SK-N-SH treated with all-trans-retinoic acid at 6 μM for 48 hours (cell line): ENCODE data around the gene PRKACB.

Source experiments
- ATAC-seq: fragments of 200-7000 bp; cut with Tn5 transposase; 3 replicates; pipeline ENCODE4 v1.9.1; 2020; ENCODE audit warnings: mild to moderate bottlenecking, moderate library complexity
- ARNTL ChIP-seq: fragments of 450-650 bp; formaldehyde crosslinking; IDR thresholded peaks from 2 replicates; pipeline ENCODE4 v1.5.0; 2020; ENCODE audit warnings: low read depth, mild to moderate bottlenecking, moderate library complexity, borderline replicate concordance
- BACH2 ChIP-seq: fragments of 250-450 bp; sonication (Bioruptor Pico); IDR thresholded peaks from 2 replicates; pipeline ENCODE4 v1.9.0; 2021; ENCODE audit warnings: mild to moderate bottlenecking, borderline replicate concordance
- CREB5 ChIP-seq: fragments of 250-450 bp; sonication (Bioruptor Pico); IDR thresholded peaks from 2 replicates; pipeline ENCODE4 v1.5.1; 2020; ENCODE audit warnings: low read depth, mild to moderate bottlenecking, moderate library complexity
- CSDC2 ChIP-seq: fragments of 250-450 bp; sonication (Bioruptor Pico); IDR thresholded peaks from 2 replicates; pipeline ENCODE4 v1.5.0; 2020; ENCODE audit warnings: mild to moderate bottlenecking, moderate library complexity
- CSRNP3 ChIP-seq: fragments of 250-450 bp; sonication (Bioruptor Pico); IDR thresholded peaks from 2 replicates; pipeline ENCODE4 v1.5.1; 2021; ENCODE audit warnings: mild to moderate bottlenecking, moderate library complexity
- ESRRG ChIP-seq: fragments of 250-450 bp; sonication (Bioruptor Pico); IDR thresholded peaks from 2 replicates; pipeline ENCODE4 v1.6.1; 2021; ENCODE audit warnings: mild to moderate bottlenecking
- GLIS3 ChIP-seq: fragments of 250-450 bp; sonication (Bioruptor Pico); IDR thresholded peaks from 2 replicates; pipeline ENCODE4 v1.5.0; 2020; ENCODE audit warnings: mild to moderate bottlenecking, moderate library complexity
- ISL1 ChIP-seq: fragments of 250-450 bp; sonication (Bioruptor Pico); IDR thresholded peaks from 2 replicates; pipeline ENCODE4 v2.1.2; 2022; ENCODE audit warnings: mild to moderate bottlenecking, moderate library complexity
- OSR1 ChIP-seq: fragments of 250-450 bp; sonication (Bioruptor Pico); IDR thresholded peaks from 2 replicates; pipeline ENCODE4 v1.8.0; 2022; ENCODE audit warnings: moderate library complexity, mild to moderate bottlenecking, inconsistent platforms
- PATZ1 ChIP-seq: fragments of 250-450 bp; sonication (Bioruptor Pico); IDR thresholded peaks from 2 replicates; pipeline ENCODE4 v1.8.0; 2020; ENCODE audit warnings: mild to moderate bottlenecking, moderate library complexity, borderline replicate concordance
- PPARA ChIP-seq: fragments of 250-450 bp; sonication (Bioruptor Pico); IDR thresholded peaks from 2 replicates; pipeline ENCODE4 v1.5.0; 2020; ENCODE audit warnings: mild to moderate bottlenecking, borderline replicate concordance
- RARB ChIP-seq: fragments of 250-450 bp; sonication (Bioruptor Pico); IDR thresholded peaks from 2 replicates; pipeline ENCODE4 v1.8.0; 2021; ENCODE audit warnings: mild to moderate bottlenecking, moderate library complexity
- TCF4 ChIP-seq: fragments of 250-450 bp; sonication (Bioruptor Pico); IDR thresholded peaks from 2 replicates; pipeline ENCODE4 v1.8.0; 2021; ENCODE audit warnings: mild to moderate bottlenecking, moderate library complexity, borderline replicate concordance
- TOX ChIP-seq: fragments of 250-450 bp; sonication (Bioruptor Pico); IDR thresholded peaks from 2 replicates; pipeline ENCODE4 v1.8.0; 2021; ENCODE audit warnings: mild to moderate bottlenecking, moderate library complexity, borderline replicate concordance
- TSHZ2 ChIP-seq: fragments of 250-450 bp; sonication (Bioruptor Pico); IDR thresholded peaks from 2 replicates; pipeline ENCODE4 v1.5.0; 2020; ENCODE audit warnings: mild to moderate bottlenecking, moderate library complexity
- ZC3H10 ChIP-seq: fragments of 250-450 bp; sonication (Bioruptor Pico); IDR thresholded peaks from 2 replicates; pipeline ENCODE4 v1.5.1; 2021; ENCODE audit warnings: mild to moderate bottlenecking, moderate library complexity
- ZFP3 ChIP-seq: fragments of 250-450 bp; sonication (Bioruptor Pico); IDR thresholded peaks from 2 replicates; pipeline ENCODE4 v1.5.0; 2020; ENCODE audit warnings: mild to moderate bottlenecking, moderate library complexity
- ZFP30 ChIP-seq: fragments of 450-650 bp; formaldehyde crosslinking; IDR thresholded peaks from 2 replicates; pipeline ENCODE4 v1.5.0; 2022; ENCODE audit warnings: mild to moderate bottlenecking, moderate library complexity
- ZNF565 ChIP-seq: fragments of 450-650 bp; formaldehyde crosslinking; conservative IDR thresholded peaks from 2 replicates; pipeline ENCODE4 v1.5.0; 2020; ENCODE audit warnings: low read depth, mild to moderate bottlenecking, moderate library complexity
- ZNF8 ChIP-seq: fragments of 450-650 bp; formaldehyde crosslinking; IDR thresholded peaks from 2 replicates; pipeline ENCODE4 v1.5.0; 2020; ENCODE audit warnings: mild to moderate bottlenecking, moderate library complexity

Gene PRKACB

GRCh38 chr1:84121360-84121759, 22.7 kb upstream of the PRKACB start:
- ATAC-seq = no peak
- TF ChIP-seq ZNF565 (CRISPR knock-in tag) (no peak), ISL1 (CRISPR knock-in tag) (no peak), ESRRG (CRISPR knock-in tag) (no peak), PATZ1 (CRISPR knock-in tag) (no peak), PPARA (no peak), BACH2 (CRISPR knock-in tag) (no peak), GLIS3 (no peak), ARNTL (no peak), CREB5 (CRISPR knock-in tag) (no peak), ZFP3 (CRISPR knock-in tag) (no peak), TSHZ2 (CRISPR knock-in tag) (no peak), OSR1 (no peak), ZFP30 (CRISPR knock-in tag) (no peak), ZNF8 (CRISPR knock-in tag) (no peak), ZC3H10 (no peak), CSDC2 (CRISPR knock-in tag) (no peak), CSRNP3 (no peak), RARB (CRISPR knock-in tag) (no peak), TCF4 (no peak), TOX (CRISPR knock-in tag) (no peak)
- TF ChIP-seq, all 23 proteins: peak for 0

- peak; percentile 88 for ATAC-seq
- TF ChIP-seq ARNTL = no peak
- no peak for TF ChIP-seq CREB5 (CRISPR knock-in tag)
- no peak for TF ChIP-seq OSR1
Measured at GRCh38 chr1:84122780-84123382, 21.2 kb upstream of the PRKACB start.

GRCh38 chr1:84133479-84133878, 10.6 kb upstream of the PRKACB start:
- ATAC-seq = no peak
- TF ChIP-seq ISL1 (CRISPR knock-in tag) (no peak), PATZ1 (CRISPR knock-in tag) (no peak), BACH2 (CRISPR knock-in tag) (no peak), CREB5 (CRISPR knock-in tag) (no peak), ZNF8 (CRISPR knock-in tag) (no peak), ESRRG (CRISPR knock-in tag) (no peak)
